Right lobe of liver (tissue), 4 donors: ENCODE measurements around the gene SYT9.

Source experiments
- CTCF ChIP-seq, 4 donors: fragments of 200-600 bp in 3 of 4; fragments of 450-650 bp in 1 of 4; IDR thresholded peaks; one replicate each; pipeline versions ENCODE4 v1.5.1 to v1.8.0; 2016 to 2022; ENCODE audit warnings: antibody characterized with exemption in 4 of 4, mild to moderate bottlenecking in 2 of 4
- POLR2A ChIP-seq: fragments of 450-650 bp; IDR thresholded peaks from one replicate; pipeline ENCODE4 v1.6.1; 2017; ENCODE audit warnings: antibody characterized with exemption, mild to moderate bottlenecking
- donor health status: DM: no; HTN: no; CAD: no.
- donor health status: DM: no; HTN: no; CAD: no.
- donor health status: DM: no; HTN: yes; CAD: no.

GRCh38 chr11:7256943-7257342 lies 5.2 kb downstream of the SYT9 start:
- no peak for TF ChIP-seq CTCF (IDR thresholded peaks at IDR 0.05)
- no peak for TF ChIP-seq POLR2A
